ENCODE results near the gene ICAM1.
"Not testable (repeated sequence)": the region's sequence is repeated elsewhere in the genome, so short reads cannot be mapped to it uniquely, and the experiment has no call there.

The ICAM1 gene

GRCh38 chr19:10274589-10274988 lies 3.7 kb downstream of the ICAM1 start:
- no peak for DNase-seq (ENCODE audit: low read depth)
- no peak overlapping the region for H3K4me3 ChIP-seq (ENCODE audit: control insufficient read depth, low read depth, low read length)

GRCh38 chr19:10277795-10278589 lies 7.1 kb downstream of the ICAM1 start:
- TF ChIP-seq CTCF (conservative IDR thresholded peaks at IDR 0.05; ENCODE audit: control insufficient read depth, insufficient read depth, low read depth, low read length): no peak

More at GRCh38 chr19:10274589-10274988, 3.7 kb downstream of the ICAM1 start:
- TF ChIP-seq CTCF (conservative IDR thresholded peaks at IDR 0.05; ENCODE audit: control insufficient read depth, insufficient read depth, low read depth, low read length): no peak

GRCh38 chr19:10278935-10279334 lies 8.0 kb downstream of the ICAM1 start:
- TF ChIP-seq CTCF (conservative IDR thresholded peaks at IDR 0.05; ENCODE audit: control insufficient read depth, insufficient read depth, low read depth, low read length): no peak
- DNase-seq (ENCODE audit: low read depth): no peak
- no peak overlapping the region for H3K4me3 ChIP-seq (ENCODE audit: control insufficient read depth, low read depth, low read length)

More at GRCh38 chr19:10277795-10278589, 7.1 kb downstream of the ICAM1 start:
- no peak for DNase-seq (ENCODE audit: low read depth)
- no peak overlapping the region for H3K4me3 ChIP-seq (ENCODE audit: control insufficient read depth, low read depth, low read length)

GRCh38 chr19:10279737-10280442 lies 9.0 kb downstream of the ICAM1 start:
- TF ChIP-seq CTCF (conservative IDR thresholded peaks at IDR 0.05; ENCODE audit: control insufficient read depth, insufficient read depth, low read depth, low read length): no peak

GRCh38 chr19:10282043-10282442 lies 11.1 kb downstream of the ICAM1 start:
- DNase-seq (ENCODE audit: low read depth); H3K4me3 ChIP-seq (ENCODE audit: control insufficient read depth, low read depth, low read length): not testable (repeated sequence)

More at GRCh38 chr19:10279737-10280442, 9.0 kb downstream of the ICAM1 start:
- DNase-seq (ENCODE audit: low read depth): no peak
- H3K4me3 ChIP-seq (ENCODE audit: control insufficient read depth, low read depth, low read length): no peak overlapping the region

GRCh38 chr19:10283301-10284064 lies 12.6 kb downstream of the ICAM1 start:
- H3K4me3 ChIP-seq (ENCODE audit: control insufficient read depth, low read depth, low read length): no peak overlapping the region
- no peak for TF ChIP-seq CTCF (conservative IDR thresholded peaks at IDR 0.05; ENCODE audit: control insufficient read depth, insufficient read depth, low read depth, low read length)
- no peak for DNase-seq (ENCODE audit: low read depth)
